Cortex of kidney (tissue), 1 donor: ENCODE data around the gene KRTDAP.

Experiments
- DNase-seq: peaks from one replicate; lab custom pipeline; 2025; lab: John Stamatoyannopoulos, UW

KRTDAP gene

GRCh38 chr19:35512831-35513627 is 22.8 kb upstream of the KRTDAP start:
- DNase-seq = no peak

DNA sequence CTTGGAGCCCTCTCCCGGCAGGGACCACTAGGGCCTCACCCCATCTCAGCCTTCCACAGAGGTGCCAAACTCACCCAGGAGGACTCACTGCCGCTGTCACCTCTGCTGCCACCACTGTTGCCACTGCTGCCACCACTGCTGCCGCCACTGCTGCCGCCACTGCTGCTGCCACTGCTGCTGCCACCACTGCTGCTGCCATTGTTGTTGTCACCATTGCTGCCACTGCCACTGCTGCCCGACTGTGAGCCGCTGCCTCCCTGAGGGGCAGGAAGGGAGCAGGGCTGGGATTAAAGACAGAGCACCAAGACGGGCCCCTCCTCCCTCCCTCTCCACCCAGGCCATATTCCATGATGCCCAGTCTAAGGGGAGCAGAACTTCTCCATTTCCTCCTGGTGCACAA is 21.1 kb upstream of the KRTDAP start:
- DNase-seq = no peak

DNA sequence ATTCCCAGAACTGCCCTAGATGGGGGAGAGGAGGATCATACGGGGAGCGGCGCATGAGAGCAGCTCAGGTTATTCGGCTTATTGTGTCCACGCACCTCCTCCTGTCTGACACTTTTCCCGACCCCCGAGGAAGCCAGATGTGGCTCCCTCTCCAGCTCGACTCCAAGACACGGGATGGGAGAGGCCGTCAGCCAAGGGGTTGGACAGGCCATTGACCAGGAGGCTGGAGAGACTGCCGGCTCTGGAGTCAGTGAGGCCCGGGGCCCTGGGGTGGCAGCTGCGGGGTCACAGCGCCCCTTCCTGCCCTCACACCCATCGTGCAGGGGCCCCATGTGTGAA is 20.3 kb upstream of the KRTDAP start:
- no peak for DNase-seq

DNA sequence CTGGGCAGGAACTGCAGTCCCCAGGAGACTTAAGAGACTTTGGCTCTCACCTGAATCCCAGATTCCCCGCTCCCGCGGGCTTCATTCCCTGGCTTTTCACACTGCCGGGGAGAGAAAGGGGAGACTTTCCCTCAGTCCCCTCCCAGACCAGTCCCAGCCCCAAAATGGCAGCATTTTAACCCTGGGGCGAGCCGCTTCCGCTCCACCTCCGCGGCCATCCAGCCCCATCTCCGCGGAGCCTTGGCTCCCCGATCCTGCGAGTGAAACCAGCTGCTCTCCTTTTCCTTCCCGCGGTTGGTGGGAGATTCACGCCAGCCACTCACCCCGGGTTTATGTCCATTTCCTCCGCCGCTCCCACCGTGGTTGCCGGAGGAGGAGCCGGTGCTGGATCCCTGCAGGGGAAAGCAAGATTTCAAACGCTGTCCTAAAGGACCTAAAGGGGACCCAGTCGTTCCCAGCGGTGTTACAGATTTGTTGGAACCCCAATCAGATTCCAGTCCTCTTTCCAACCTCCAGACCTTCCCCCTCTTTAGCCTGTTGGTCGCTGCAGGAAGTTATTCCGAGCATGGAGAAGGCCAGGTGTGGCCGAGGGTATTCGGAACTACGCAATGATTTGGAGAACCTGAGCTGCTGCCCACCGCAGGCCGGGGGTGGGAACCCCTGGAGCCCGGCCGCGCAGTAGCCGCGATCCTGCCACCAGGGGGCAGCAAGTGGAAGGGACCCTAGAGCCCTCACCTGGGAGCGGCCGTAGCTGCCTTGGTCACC is 19.8 kb upstream of the KRTDAP start:
- DNase-seq = no peak

GRCh38 chr19:35509018-35509652 is 18.9 kb upstream of the KRTDAP start:
- no peak for DNase-seq

DNA sequence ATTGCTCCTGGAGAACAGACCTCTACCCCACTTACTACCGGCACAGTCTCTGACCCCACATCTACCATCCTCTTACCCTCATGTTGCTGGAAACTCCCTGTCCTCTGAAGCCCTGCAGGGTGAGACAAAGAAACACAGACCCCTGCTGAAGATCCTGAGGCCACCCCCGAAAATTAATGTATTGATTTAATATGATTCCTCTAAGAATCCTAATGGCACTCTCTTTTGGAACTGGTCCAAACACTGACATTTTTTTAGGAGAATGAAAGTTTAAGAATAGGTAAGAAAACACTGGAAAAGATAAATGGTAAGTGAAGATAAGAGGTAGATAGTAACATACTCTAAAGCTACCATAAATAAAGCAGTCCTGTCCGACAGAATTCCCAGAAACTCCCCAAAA is 17.9 kb upstream of the KRTDAP start:
- DNase-seq = no peak

DNA sequence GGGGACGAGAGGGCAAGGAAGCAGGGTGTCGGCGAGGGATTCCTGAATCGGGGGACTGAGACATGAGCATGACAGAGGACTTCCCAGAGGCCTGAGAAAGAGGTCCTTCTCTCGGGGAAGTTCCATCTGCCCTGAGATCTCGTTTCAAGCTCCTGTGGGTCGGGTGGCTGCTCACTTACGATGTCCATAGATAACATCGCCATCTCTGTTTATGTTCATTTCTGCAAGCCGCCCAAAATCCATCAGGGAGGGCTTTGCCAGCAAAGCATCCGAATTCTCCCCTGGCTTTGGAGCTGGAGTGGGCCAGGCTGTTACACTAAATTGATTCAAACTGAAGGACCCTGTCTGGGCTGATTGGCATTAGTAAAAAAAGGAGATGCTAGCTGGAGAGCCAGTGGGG is 17.3 kb upstream of the KRTDAP start:
- no peak for DNase-seq

DNA sequence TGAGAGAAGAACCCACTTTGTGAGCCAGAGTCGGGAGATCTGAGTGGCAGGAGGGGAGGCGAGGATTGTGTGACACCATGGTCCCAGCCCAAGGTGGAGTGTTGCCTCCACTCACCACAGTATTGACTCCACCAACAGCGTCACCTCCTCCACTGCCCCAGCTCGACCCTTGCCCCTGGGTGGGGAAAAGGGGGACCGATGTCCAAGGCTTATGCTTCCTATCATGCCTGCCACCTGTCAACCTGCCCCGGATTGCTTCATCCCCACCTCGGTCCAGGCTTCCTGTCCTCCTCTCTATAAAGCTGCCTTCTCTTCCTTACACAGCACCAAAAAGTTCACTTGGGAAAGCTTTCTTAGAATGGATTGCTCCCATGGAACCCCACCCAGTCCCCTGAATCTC is 15.7 kb upstream of the KRTDAP start:
- no peak for DNase-seq

DNA sequence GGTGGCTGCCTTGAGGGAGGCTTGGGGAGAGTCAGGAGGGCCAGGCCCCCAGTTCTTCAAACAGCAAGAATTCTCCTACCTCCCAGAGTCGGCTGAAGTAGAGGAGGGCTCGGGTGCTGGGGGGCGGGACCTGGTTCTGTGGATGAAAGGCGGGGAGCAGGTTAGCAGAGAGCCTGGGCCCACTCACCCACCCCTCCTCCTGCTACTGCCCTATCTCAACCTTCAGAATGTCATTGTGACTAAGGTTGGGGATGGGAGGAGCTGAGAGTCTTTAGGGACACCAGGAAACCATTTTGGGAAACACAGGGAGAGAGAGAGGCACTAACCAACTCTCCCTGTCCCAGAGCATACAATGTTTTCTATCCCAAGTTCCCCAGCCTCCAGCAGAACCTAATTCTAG is 12.5 kb upstream of the KRTDAP start:
- DNase-seq = no peak

- no peak for DNase-seq
Observed at GRCh38 chr19:35501684-35502083, 11.4 kb upstream of the KRTDAP start.

GRCh38 chr19:35500611-35501010 is 10.3 kb upstream of the KRTDAP start:
- no peak for DNase-seq

GRCh38 chr19:35498984-35499527 is 8.8 kb upstream of the KRTDAP start:
- DNase-seq = no peak

DNA sequence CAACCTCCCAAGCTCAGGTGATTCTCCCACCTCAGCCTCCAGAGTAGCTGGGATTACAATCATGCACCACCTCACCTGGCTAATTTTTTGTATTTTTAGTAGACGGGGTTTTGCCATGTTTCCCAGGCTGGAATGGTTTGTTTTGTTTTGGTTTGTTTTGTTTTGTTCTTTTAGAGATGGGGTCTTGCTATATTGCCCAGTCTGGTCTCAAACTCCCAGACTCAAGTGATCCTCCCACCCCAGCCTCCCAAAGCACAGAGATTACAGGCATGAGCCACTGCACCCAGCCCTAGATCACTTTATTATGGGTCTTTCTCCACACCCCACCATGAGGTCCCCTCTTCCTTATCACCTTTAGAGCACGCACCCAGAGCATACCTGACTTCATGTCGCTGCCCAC is 8.0 kb upstream of the KRTDAP start:
- no peak for DNase-seq

GRCh38 chr19:35497406-35497805 is 7.1 kb upstream of the KRTDAP start:
- DNase-seq = no peak

DNA sequence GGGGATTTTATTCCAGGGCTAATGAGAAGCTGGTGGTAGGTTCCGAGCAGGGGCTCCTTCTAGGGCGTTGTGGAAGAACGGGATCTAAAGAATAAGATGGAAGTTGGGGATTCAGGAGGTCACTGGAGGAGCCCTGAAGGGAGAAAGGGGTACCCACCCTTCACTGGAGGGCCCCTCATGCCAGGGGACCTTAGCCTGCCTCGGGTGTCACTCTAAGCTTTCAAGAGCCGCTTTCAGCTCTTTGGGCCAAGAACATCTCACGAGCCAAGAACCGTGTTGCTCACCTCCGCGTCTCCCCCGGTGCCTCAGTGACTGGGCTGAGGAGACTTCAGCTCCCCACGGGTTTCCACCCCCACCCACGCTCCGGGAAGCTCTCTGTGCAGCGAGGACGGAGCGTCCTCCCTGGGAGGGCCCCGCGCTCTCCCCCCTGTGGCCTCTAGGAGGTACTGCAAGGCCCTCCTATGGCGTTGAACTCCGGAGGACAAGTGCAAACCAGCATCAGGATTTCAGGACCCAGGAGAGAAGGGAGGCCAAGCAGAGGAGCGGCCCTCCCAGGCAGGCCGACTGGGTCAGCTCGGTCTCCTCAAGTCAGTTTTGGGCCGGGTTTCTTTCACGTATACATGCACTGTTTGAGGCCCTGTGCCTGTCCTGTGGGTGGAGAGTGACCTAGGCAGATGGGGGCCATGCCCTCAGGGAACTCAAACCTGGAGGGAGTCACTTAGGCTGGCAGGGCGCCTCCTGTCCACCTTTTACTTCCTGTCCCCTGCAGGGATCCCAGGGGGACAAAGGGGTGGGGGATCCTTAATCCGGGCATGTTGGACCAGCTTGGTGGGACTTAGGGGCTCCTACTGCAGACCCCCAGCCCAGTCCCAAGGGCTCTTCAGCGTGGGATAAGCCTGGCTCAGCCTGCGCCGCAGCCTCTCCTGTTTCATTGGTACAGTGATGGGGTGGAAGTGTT is 5.1 kb upstream of the KRTDAP start:
- no peak for DNase-seq

- no peak for DNase-seq
Observed at GRCh38 chr19:35493971-35494370, 3.7 kb upstream of the KRTDAP start.

GRCh38 chr19:35491836-35492360 is 1.6 kb upstream of the KRTDAP start:
- DNase-seq = no peak

DNA sequence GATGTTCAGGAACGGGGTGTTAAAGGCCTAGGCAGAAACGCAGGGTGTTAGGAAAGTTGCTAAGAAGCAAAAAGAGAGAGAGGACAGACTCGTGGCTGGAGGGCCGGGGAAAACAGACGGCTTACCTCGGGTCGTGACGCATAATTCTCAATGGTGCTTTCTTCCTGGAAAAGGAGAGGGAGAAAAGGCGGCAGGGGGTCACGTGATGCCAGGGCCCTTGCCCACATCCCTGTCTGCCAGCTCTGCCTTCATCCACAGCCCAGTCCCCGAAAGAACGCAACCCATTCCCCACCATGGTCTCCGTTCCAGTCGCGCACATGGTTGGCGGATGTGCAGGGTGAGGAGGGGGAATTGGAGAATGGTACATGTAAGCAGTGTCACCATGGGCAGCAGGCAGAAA is 1.6 kb downstream of the KRTDAP start:
- no peak for DNase-seq

GRCh38 chr19:35487656-35488182 is 2.5 kb downstream of the KRTDAP start:
- DNase-seq = no peak

- DNase-seq = no peak
Observed at GRCh38 chr19:35486268-35486708, 4.0 kb downstream of the KRTDAP start.
